GM12878 (cell line): ENCODE results near the gene FGD3. TPM values are rescaled to one million over a fixed set of nuclear protein-coding genes. Genes with fewer than 3 reads are reported as not detected.

Experiments used
- ATAC-seq: fragments of 200-7000 bp; cut with Tn5 transposase; 3 replicates; pipeline ENCODE4 v1.9.1; 2020; ENCODE audit warnings: mild to moderate bottlenecking, moderate library complexity
- BruUV-seq: library from RNA; stranded (reverse); fragments of 400-500 nt; replicated peaks from 2 replicates; lab custom pipeline; 2021; lab: Mats Ljungman, UMichigan
- CTCF ChIA-PET: fragments of 300-600 bp; sonication (Branson Sonifier 250); formaldehyde crosslinking; extraction: SDS; loops from one replicate; lab custom pipeline; 2021; ENCODE audit warnings: inconsistent platforms; lab: Yijun Ruan, JAX
- POLR2A ChIA-PET: fragments of 350-600 bp; formaldehyde crosslinking; extraction: SDS; loops from one replicate; lab custom pipeline; 2021; ENCODE audit warnings: inconsistent platforms; lab: Charles Lee
- RAD21 ChIA-PET: fragments of 300-600 bp; sonication (Branson Sonifier 250); formaldehyde crosslinking; loops from one replicate; lab custom pipeline; 2023; ENCODE audit warnings: antibody characterized with exemption; ENCODE audit not compliant: unreplicated experiment; lab: Charles Lee
- SMC1A ChIA-PET: fragments of 300-600 bp; sonication (Branson Sonifier 250); formaldehyde crosslinking; loops from one replicate; lab custom pipeline; 2023; ENCODE audit not compliant: unreplicated experiment, uncharacterized antibody; lab: Charles Lee
- DNase-seq: peaks from one replicate; pipeline ENCODE4 v3.0.0-alpha.2; 2011; ENCODE audit warnings: low read depth, low spot score
- FAIRE-seq: peaks from 3 replicates; lab custom pipeline; 2011; peaks lifted over from hg19 to GRCh38; lab: Jason Lieb, UNC
- H2AFZ ChIP-seq: 2 replicates; pipeline ENCODE4 v1.6.0; 2011; ENCODE audit warnings: low read depth, low read length, control low read depth; ENCODE audit not compliant: control insufficient read depth
- H3K27ac ChIP-seq: 2 replicates; pipeline ENCODE4 v1.5.1; 2011; ENCODE audit warnings: control low read depth; ENCODE audit not compliant: control insufficient read depth, insufficient read depth
- H3K27me3 ChIP-seq, 2 experiments: replicated peaks in 1 of 2; 2 replicates each; pipeline versions ENCODE4 v1.6.0 to v1.6.1; 2011; ENCODE audit warnings: low read length in 1 of 2; ENCODE audit not compliant: control insufficient read depth in 2 of 2, insufficient read depth in 2 of 2
- H3K36me3 ChIP-seq, 2 experiments: 2 replicates each; pipeline ENCODE4 v1.5.1; 2011; ENCODE audit warnings: low read length in 1 of 2; ENCODE audit not compliant: control insufficient read depth in 2 of 2, insufficient read depth in 2 of 2
- H3K4me1 ChIP-seq: 2 replicates; pipeline ENCODE4 v1.6.1; 2011; ENCODE audit warnings: mild to moderate bottlenecking, low read length, moderate library complexity, mixed read lengths; ENCODE audit not compliant: control insufficient read depth, insufficient read depth
- H3K4me2 ChIP-seq: 2 replicates; pipeline ENCODE4 v1.6.0; 2011; ENCODE audit warnings: control low read depth; ENCODE audit not compliant: control insufficient read depth, insufficient read depth
- H3K4me3 ChIP-seq: fragments of 200-600 bp; sonication (generic); 2 replicates; pipeline ENCODE4 v1.5.1; 2016
- H3K79me2 ChIP-seq: 2 replicates; pipeline ENCODE4 v1.6.0; 2011; ENCODE audit warnings: low read length; ENCODE audit not compliant: control insufficient read depth, insufficient read depth
- H3K9ac ChIP-seq: 2 replicates; pipeline ENCODE4 v1.8.0; 2011; ENCODE audit warnings: low read length, control low read depth, mixed read lengths; ENCODE audit not compliant: control insufficient read depth, insufficient read depth
- H3K9me3 ChIP-seq: replicated peaks from 3 replicates; pipeline ENCODE4 v1.5.1; 2011; ENCODE audit warnings: mild to moderate bottlenecking, low read length; ENCODE audit not compliant: control insufficient read depth, insufficient read depth
- H4K20me1 ChIP-seq: 2 replicates; pipeline ENCODE4 v1.6.0; 2011; ENCODE audit not compliant: control insufficient read depth, insufficient read depth
- BACH1 ChIP-seq: fragments of 450-650 bp; IDR thresholded peaks from 2 replicates; pipeline ENCODE4 v1.6.1; 2017; ENCODE audit warnings: mild to moderate bottlenecking, borderline replicate concordance
- E2F8 ChIP-seq: fragments of 450-650 bp; IDR thresholded peaks from 2 replicates; pipeline ENCODE4 v1.6.1; 2018; ENCODE audit warnings: mild to moderate bottlenecking, low read depth, moderate library complexity; ENCODE audit not compliant: partially characterized antibody
- HDAC6 ChIP-seq: fragments of 200-600 bp; sonication (generic); IDR thresholded peaks from one replicate; pipeline ENCODE4 v1.8.0; 2017; ENCODE audit warnings: antibody characterized with exemption; ENCODE audit not compliant: unreplicated experiment
- MEF2A ChIP-seq: IDR thresholded peaks from 2 replicates; pipeline ENCODE4 v1.6.1; 2011; ENCODE audit warnings: low read depth, mild to moderate bottlenecking, low read length, moderate library complexity; ENCODE audit not compliant: insufficient read depth
- NFYA ChIP-seq: IDR thresholded peaks from 2 replicates; pipeline ENCODE4 v1.6.1; 2011; ENCODE audit warnings: low read depth, mild to moderate bottlenecking, low read length, improper control_type of control experiment, borderline replicate concordance
- NR2C1 ChIP-seq: fragments of 450-650 bp; IDR thresholded peaks from 2 replicates; pipeline ENCODE4 v1.6.1; 2017; ENCODE audit warnings: antibody characterized with exemption, mild to moderate bottlenecking, moderate library complexity
- POU2F2 ChIP-seq: IDR thresholded peaks from 3 replicates; pipeline ENCODE4 v1.6.1; 2011; ENCODE audit warnings: low read depth, mild to moderate bottlenecking, low read length, borderline replicate concordance
- SMAD5 ChIP-seq: IDR thresholded peaks from 2 replicates; pipeline ENCODE4 v1.6.1; 2016; ENCODE audit warnings: antibody characterized with exemption, low read depth
- WRNIP1 ChIP-seq: IDR thresholded peaks from 2 replicates; pipeline ENCODE4 v1.6.1; 2011; ENCODE audit warnings: low read depth, low read length, improper control_type of control experiment, borderline replicate concordance
- ZNF207 ChIP-seq: fragments of 450-650 bp; IDR thresholded peaks from 2 replicates; pipeline ENCODE4 v1.6.1; 2014; ENCODE audit warnings: antibody characterized with exemption, mild to moderate bottlenecking, borderline replicate concordance
- ZZZ3 ChIP-seq: IDR thresholded peaks from 2 replicates; pipeline ENCODE4 v1.6.1; 2011; ENCODE audit warnings: low read depth; ENCODE audit not compliant: control insufficient read depth, insufficient read length
- WGBS: methylation state at CpG from one replicate; pipeline ENCODE4 v1.1.6; 2016; ENCODE audit warnings: low lambda C conversion rate; ENCODE audit not compliant: insufficient replicate concordance, insufficient coverage; ENCODE audit errors: missing lambda C conversion rate; 5-methylcytosine and 5-hydroxymethylcytosine counted together
- in situ Hi-C: fragments of 300-500 bp; cut with MboI; formaldehyde crosslinking; loops from 9 replicates; pipeline ENCODE4 v1.14.3; 2018; ENCODE audit warnings: mixed read lengths
- intact Hi-C: fragments of 100-400 bp; cut with micrococcal nuclease; formaldehyde crosslinking; loops from one replicate; pipeline ENCODE4 v1.14.2; 2022; ENCODE audit not compliant: unreplicated experiment
- polyA plus RNA-seq, 11 experiments: library from polyadenylated mRNA; depleted of rRNA in 4 of 11; unstranded in 6 of 11; stranded (reverse) in 5 of 11; fragments of >200 nt; fragmentation: Nextera tagmentation in 4 of 11; fragmentation: Illumina TruSeq in 1 of 11; extraction: Ambion mirVana in 4 of 11; extraction: Trizol in 1 of 11; gene quantifications; 1 replicate in 1 of 11; 2 replicates in 10 of 11; pipeline versions ENCODE4 v1.2.1 to v1.2.3, GENCODE V29; 2011 to 2016; ENCODE audit warnings: inconsistent platforms in 2 of 11, missing spikeins in 2 of 11, low read depth in 1 of 11
- total RNA-seq, 4 experiments: library from RNA; depleted of rRNA in 3 of 4; stranded (reverse); fragments of >200 nt in 3 of 4; fragmentation: Illumina TruSeq in 1 of 4; extraction: Trizol in 1 of 4; gene quantifications; 2 replicates each; pipeline versions ENCODE4 v1.2.1 to v1.2.3, GENCODE V29; 2013 to 2021
- TF ChIP-seq, protein P1 (sequence below): IDR thresholded peaks from 2 replicates; pipeline ENCODE4 v1.6.1; 2012; ENCODE audit warnings: mild to moderate bottlenecking, low read depth, low read length
- TF ChIP-seq, protein P2 (sequence below): fragments of 450-650 bp; IDR thresholded peaks from 2 replicates; pipeline ENCODE4 v1.6.1; 2017; ENCODE audit warnings: mild to moderate bottlenecking

FGD3 gene
- total and polyA plus RNA-seq, 10 of the 15 experiments (the other 5 are each of a cell fraction or from before 2014, with no cell fraction given) = 0.26 to 18.1 (median 12.4) TPM

DNA sequence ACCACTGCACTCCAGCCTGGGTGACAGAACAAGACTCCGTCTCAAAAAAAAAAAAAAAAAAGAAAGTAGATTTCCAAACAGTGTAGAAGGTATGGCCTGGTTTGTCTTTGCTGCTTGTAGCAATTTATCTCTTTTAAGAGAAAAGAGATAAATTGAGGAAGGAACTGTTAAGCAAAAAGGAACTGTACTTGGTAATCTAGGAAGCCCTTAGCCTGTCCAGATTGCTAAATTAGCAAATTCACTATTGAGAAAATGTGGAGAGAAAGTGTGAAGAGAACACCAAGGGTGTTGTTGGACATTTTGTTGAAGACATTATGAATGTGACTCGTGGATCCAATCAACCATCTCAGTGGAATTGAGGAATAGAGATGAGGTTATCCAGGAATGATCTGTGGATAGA is 98.2 kb downstream of the FGD3 start (continued):
- TF ChIP-seq E2F8 (no peak), POU2F2 (no peak), ZZZ3 (no peak), BACH1 (no peak), WRNIP1 (no peak), SMAD5 (no peak), NR2C1 (no peak), NFYA (no peak), HDAC6 (no peak)
- TF ChIP-seq, all 136 proteins: peak for 0

- no peaks in the 10 kb centered on the region for H3K36me3 ChIP-seq
- FAIRE-seq (no peak), ATAC-seq (peak; percentile 18; the same call in 1 of the 3 replicates), DNase-seq (no peak)
- BruUV-seq = no TSS peak
- ChIA-PET RAD21 (no interaction called here), CTCF (interaction anchor here (2.1 kb wide), 1 partner anchor 45 kb away, joined by 8 read pairs; no protein-coding TSS in a partner anchor), POLR2A (interaction anchor here (1.2 kb wide), 1 partner anchor 11 kb away, joined by 3 read pairs; no protein-coding TSS in a partner anchor), SMC1A (interaction anchor here (1.2 kb wide), 1 partner anchor 49 kb away, joined by 3 read pairs; no protein-coding TSS in a partner anchor)
- H3K4me2 ChIP-seq = no peak overlapping the region
- no peaks in the 10 kb centered on the region for H3K79me2 ChIP-seq
- no peak overlapping the region for H3K27ac ChIP-seq
- no peaks in the 10 kb centered on the region; a peak in 1 of 4 replicates for H3K27me3 ChIP-seq
- no peak overlapping the region for H2AFZ ChIP-seq
- H3K4me1 ChIP-seq = no peaks in the 10 kb centered on the region
- no peak overlapping the region for H3K9ac ChIP-seq
- intact Hi-C loops = no loop called here
- WGBS = 57% methylated on average over 7 of the region's 8 CpGs
- no peaks in the 10 kb centered on the region for H4K20me1 ChIP-seq
- in situ Hi-C loops = no loop called here
- no peak overlapping the region for H3K4me3 ChIP-seq
- H3K9me3 ChIP-seq = no peaks in the 10 kb centered on the region
- no peak for TF ChIP-seq MEF2A
- TF ChIP-seq, protein P1, sequence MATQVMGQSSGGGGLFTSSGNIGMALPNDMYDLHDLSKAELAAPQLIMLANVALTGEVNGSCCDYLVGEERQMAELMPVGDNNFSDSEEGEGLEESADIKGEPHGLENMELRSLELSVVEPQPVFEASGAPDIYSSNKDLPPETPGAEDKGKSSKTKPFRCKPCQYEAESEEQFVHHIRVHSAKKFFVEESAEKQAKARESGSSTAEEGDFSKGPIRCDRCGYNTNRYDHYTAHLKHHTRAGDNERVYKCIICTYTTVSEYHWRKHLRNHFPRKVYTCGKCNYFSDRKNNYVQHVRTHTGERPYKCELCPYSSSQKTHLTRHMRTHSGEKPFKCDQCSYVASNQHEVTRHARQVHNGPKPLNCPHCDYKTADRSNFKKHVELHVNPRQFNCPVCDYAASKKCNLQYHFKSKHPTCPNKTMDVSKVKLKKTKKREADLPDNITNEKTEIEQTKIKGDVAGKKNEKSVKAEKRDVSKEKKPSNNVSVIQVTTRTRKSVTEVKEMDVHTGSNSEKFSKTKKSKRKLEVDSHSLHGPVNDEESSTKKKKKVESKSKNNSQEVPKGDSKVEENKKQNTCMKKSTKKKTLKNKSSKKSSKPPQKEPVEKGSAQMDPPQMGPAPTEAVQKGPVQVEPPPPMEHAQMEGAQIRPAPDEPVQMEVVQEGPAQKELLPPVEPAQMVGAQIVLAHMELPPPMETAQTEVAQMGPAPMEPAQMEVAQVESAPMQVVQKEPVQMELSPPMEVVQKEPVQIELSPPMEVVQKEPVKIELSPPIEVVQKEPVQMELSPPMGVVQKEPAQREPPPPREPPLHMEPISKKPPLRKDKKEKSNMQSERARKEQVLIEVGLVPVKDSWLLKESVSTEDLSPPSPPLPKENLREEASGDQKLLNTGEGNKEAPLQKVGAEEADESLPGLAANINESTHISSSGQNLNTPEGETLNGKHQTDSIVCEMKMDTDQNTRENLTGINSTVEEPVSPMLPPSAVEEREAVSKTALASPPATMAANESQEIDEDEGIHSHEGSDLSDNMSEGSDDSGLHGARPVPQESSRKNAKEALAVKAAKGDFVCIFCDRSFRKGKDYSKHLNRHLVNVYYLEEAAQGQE = no peak
- TF ChIP-seq, protein P2, sequence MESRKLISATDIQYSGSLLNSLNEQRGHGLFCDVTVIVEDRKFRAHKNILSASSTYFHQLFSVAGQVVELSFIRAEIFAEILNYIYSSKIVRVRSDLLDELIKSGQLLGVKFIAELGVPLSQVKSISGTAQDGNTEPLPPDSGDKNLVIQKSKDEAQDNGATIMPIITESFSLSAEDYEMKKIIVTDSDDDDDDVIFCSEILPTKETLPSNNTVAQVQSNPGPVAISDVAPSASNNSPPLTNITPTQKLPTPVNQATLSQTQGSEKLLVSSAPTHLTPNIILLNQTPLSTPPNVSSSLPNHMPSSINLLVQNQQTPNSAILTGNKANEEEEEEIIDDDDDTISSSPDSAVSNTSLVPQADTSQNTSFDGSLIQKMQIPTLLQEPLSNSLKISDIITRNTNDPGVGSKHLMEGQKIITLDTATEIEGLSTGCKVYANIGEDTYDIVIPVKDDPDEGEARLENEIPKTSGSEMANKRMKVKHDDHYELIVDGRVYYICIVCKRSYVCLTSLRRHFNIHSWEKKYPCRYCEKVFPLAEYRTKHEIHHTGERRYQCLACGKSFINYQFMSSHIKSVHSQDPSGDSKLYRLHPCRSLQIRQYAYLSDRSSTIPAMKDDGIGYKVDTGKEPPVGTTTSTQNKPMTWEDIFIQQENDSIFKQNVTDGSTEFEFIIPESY = no peak
- no peak for TF ChIP-seq ZNF207
- TF ChIP-seq POU2F2 = no peak
Observed at GRCh38 chr9:93048566-93049448, 101.5 kb downstream of the FGD3 start.
